Measurements from ENCODE around the gene CARD18.

GRCh38 chr11:105156231-105156630 is 16.7 kb upstream of the CARD18 start:
- no peak for TF ChIP-seq CTCF (conservative IDR thresholded peaks at IDR 0.05; ENCODE audit: low read length)
- no peak for TF ChIP-seq EZH2phosphoT487 (IDR thresholded peaks at IDR 0.05; ENCODE audit: borderline replicate concordance)
